Measurements from ENCODE around the gene GRM4. TPM values are rescaled to one million over a fixed set of nuclear protein-coding genes. Genes with fewer than 3 reads are reported as not detected.

GRM4 gene
- total and polyA plus RNA-seq, 9 of the 15 experiments (the other 6 are each of a cell fraction or from before 2014, with no cell fraction given): 0.18 TPM; not detected in 8

DNA sequence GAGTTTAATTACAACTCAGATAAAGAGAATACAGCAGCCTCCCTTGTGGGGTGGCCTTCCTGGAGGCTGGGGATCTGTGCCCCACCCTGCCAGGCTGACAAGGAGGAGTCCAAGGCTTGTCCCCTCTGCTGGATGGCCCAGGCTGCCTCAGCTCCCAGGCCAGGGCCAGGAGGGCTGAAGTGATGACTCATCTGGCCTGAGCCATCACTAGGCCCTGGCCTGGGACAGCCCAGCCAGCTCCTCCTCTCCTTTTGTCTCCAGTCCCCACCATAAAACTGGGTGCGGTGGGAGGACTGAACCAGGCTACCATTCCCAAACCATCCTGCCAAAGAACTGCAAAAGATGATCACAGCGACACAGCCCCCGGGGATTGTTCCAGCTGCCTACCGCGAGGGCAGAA is 15.0 kb downstream of the GRM4 start:
- WGBS (ENCODE audit: insufficient coverage, low coverage, missing lambda C conversion rate): 2% methylated on average over 5 of the region's 5 CpGs
- Histone ChIP-seq H3K9ac (ENCODE audit: insufficient read depth in 1 of 2, low read depth in 2 of 2, low read length in 2 of 2) (no peak overlapping the region), H3K79me2 (ENCODE audit: control insufficient read depth, insufficient read depth, low read length) (no peaks in the 10 kb centered on the region), H3K4me1 (replicated peaks in 1 of 2; ENCODE audit: control insufficient read depth in 2 of 2, insufficient read depth in 2 of 2, low read length in 2 of 2) (peaks cover 0 to 5% of the 10 kb centered on the region in 2 experiments; a peak in 1 of 5 replicates), H3K9me1 (ENCODE audit: control insufficient read depth, insufficient read depth, low read length) (no peaks in the 10 kb centered on the region), H3K9me3 (replicated peaks; ENCODE audit: control insufficient read depth, insufficient read depth, low read depth, low read length) (no peaks in the 10 kb centered on the region), H4K20me1 (replicated peaks; ENCODE audit: control insufficient read depth, insufficient read depth, low read length) (peaks cover 26% of the 10 kb centered on the region), H3K27ac (ENCODE audit: extremely low read depth, low read depth, low read length) (no peak overlapping the region), H3K4me3 (no peak overlapping the region), H3K27me3 (ENCODE audit: control insufficient read depth in 2 of 2, insufficient read depth in 2 of 2, low read length in 2 of 2) (peaks cover 3 to 36% of the 10 kb centered on the region in 2 experiments; a peak in 3 of 5 replicates), H2AFZ (ENCODE audit: low read depth, low read length) (no peak overlapping the region), H3K36me3 (ENCODE audit: control insufficient read depth, insufficient read depth, low read length) (no peaks in the 10 kb centered on the region), H3K4me2 (ENCODE audit: insufficient read depth, low read length) (no peak overlapping the region)
- no TSS peak for BruUV-seq (replicated peaks)
- TF ChIP-seq ZNF143 (CRISPR knock-in tag; IDR thresholded peaks at IDR 0.05) (no peak), JUND (IDR thresholded peaks at IDR 0.05; ENCODE audit: borderline replicate concordance, low read depth, low read length) (peak; percentile 48; the same call in 1 of the 2 replicates), JUND (tag; IDR thresholded peaks at IDR 0.05; ENCODE audit: borderline replicate concordance, low read depth, low read length) (no peak), ZNF316 (IDR thresholded peaks at IDR 0.05) (no peak), MCM7 (IDR thresholded peaks at IDR 0.05) (no peak), SMARCC2 (IDR thresholded peaks at IDR 0.05; ENCODE audit: low read depth) (no peak)
- TF ChIP-seq, protein P1, sequence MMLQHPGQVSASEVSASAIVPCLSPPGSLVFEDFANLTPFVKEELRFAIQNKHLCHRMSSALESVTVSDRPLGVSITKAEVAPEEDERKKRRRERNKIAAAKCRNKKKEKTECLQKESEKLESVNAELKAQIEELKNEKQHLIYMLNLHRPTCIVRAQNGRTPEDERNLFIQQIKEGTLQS (IDR thresholded peaks at IDR 0.05): peak; percentile 56
- TF ChIP-seq, protein P1 (CRISPR knock-in tag; conservative IDR thresholded peaks at IDR 0.05): no peak
- TF ChIP-seq, protein P2, sequence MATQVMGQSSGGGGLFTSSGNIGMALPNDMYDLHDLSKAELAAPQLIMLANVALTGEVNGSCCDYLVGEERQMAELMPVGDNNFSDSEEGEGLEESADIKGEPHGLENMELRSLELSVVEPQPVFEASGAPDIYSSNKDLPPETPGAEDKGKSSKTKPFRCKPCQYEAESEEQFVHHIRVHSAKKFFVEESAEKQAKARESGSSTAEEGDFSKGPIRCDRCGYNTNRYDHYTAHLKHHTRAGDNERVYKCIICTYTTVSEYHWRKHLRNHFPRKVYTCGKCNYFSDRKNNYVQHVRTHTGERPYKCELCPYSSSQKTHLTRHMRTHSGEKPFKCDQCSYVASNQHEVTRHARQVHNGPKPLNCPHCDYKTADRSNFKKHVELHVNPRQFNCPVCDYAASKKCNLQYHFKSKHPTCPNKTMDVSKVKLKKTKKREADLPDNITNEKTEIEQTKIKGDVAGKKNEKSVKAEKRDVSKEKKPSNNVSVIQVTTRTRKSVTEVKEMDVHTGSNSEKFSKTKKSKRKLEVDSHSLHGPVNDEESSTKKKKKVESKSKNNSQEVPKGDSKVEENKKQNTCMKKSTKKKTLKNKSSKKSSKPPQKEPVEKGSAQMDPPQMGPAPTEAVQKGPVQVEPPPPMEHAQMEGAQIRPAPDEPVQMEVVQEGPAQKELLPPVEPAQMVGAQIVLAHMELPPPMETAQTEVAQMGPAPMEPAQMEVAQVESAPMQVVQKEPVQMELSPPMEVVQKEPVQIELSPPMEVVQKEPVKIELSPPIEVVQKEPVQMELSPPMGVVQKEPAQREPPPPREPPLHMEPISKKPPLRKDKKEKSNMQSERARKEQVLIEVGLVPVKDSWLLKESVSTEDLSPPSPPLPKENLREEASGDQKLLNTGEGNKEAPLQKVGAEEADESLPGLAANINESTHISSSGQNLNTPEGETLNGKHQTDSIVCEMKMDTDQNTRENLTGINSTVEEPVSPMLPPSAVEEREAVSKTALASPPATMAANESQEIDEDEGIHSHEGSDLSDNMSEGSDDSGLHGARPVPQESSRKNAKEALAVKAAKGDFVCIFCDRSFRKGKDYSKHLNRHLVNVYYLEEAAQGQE (IDR thresholded peaks at IDR 0.05; ENCODE audit: borderline replicate concordance): 0 out of 2 replicates have a peak, but pooled peaks have one; percentile 4
- TF ChIP-seq, protein P2 (CRISPR knock-in tag; IDR thresholded peaks at IDR 0.05; ENCODE audit: low read depth): no peak
- ATAC-seq (no peak), DNase-seq (ENCODE audit: extremely low read depth in 1 of 4, low spot score in 3 of 4) (peak in 1 of 4 experiments; percentile 27), FAIRE-seq (no peak)
- intact Hi-C loops (cut with micrococcal nuclease): no loop called here
- CTCF ChIA-PET (ENCODE audit: low intra/inter-chr PET ratio): no interaction called here
- POLR2A ChIA-PET: interaction anchor here (0.7 to 1.4 kb wide), 2 partner anchors 12 to 16 kb away, joined by 3 to 4 read pairs; no protein-coding TSS in a partner anchor
- in situ Hi-C loops (cut with MboI): no loop called here
